ENCODE data around the gene GSS.

The GSS gene

DNA sequence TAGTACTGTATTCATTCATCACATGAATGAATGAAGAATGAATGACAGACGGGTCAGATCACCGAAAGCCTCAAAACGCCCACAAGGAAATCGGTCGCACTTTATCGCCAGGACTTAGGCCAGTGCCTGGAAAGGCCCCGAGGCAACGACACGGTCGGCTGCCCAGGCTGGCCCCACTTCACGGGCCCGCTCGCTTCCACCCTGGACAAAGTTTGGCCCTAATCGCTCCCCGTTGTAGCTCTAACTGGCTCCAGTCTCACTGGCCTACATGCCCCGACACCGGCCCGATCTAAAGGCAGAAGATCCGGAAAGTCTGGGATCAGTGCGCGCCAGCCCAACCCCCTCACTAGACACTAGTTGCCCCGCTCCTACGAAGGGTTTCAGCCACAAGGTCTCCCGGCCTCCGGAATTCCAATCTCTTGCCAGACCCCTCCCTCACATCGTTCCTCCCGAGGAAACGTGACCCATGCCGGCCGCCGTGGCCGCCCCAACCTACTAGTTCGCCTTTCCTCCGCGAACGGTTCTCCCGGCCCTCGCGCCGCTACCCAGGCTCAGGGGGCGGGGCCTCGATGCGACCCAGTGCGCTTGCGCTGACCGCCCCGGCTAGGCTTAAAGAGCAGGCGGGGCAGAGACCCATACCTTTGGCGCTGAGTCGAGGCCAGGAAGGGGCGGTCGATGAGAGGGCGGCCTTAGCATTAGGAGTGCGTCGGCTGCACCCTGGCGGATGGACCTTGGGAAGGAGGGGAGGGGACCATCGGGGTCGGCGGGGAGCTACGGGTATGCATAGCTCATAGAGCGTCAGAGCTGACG is at the start of gene GSS, which contains the start of gene MYH7B:
GSS (minus strand) TSS at position 576 of the 810 bp plus-strand sequence. CDS start 3,954 bp downstream, outside the sequence.
MYH7B (plus strand) TSS at position 638 of the 810 bp plus-strand sequence. CDS start 22,138 bp downstream, outside the sequence.
- peak; percentile 94 for DNase-seq

DNA sequence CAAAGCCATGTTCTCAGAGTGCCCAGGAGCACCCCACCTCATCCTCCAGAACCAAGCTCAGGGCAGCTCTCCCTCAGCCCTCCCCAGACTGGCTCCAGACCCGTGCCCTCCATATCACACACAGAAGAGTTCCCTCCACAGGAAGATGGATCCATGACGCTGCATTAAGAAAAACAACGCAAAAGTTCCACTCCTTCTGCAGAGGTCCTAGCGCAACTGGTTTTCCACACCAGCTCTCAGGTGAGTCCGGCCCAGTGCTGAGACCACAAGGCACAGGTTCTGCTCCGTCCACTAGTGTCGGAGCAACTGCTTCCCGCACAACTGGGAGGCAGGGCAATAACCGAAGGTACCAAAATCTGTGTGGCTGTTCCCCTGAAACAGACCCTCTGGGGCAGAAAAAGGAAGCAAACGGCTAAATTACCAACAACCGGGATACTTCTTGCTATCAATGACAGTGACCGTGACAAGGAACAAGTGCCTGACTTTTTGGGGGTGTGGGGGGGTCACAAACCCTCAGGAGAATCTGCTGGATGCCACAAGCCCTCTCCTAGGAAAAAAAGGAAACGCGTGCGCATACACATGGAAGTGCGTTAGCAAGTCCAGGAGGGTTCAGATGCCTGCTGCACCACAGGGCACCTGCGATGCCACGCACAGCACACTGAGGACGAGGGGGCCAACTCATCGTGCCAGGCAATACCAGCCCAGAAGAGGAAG is 49.3 kb upstream of the GSS start:
- DNase-seq = no peak

DNA sequence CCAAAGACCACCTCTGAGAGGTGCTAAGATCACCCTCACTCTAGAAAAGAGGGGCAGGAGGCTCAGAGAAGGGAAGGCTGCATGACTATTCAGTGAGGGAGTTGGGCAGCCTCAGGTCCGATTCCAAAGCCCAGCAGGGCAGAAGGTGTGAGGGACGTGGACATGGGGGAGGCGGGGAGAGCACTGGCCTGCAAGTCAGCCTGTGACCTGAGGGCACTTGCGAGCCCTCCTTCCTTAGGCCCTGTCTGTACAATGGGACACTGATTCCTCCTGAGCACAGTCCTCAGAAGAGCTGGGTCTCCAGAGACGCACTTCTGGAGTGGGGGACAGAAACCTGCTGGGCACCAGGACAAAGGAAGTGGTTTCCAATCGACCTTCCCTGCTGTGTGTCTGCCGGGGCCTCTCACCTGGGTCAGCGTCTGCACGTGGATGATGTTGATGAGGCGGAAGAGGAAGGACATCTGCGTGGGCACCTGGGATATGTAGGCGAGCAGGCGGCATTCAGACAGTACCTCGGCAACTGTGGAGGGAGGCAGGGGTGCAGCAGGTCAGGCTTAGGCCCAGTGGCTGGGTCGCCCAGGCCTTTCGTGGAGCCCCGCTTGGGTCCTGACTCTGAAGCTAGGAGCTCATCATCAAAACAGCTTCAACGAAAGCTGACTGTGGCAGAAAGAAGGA is 48.6 kb upstream of the GSS start:
- no peak for DNase-seq

DNA sequence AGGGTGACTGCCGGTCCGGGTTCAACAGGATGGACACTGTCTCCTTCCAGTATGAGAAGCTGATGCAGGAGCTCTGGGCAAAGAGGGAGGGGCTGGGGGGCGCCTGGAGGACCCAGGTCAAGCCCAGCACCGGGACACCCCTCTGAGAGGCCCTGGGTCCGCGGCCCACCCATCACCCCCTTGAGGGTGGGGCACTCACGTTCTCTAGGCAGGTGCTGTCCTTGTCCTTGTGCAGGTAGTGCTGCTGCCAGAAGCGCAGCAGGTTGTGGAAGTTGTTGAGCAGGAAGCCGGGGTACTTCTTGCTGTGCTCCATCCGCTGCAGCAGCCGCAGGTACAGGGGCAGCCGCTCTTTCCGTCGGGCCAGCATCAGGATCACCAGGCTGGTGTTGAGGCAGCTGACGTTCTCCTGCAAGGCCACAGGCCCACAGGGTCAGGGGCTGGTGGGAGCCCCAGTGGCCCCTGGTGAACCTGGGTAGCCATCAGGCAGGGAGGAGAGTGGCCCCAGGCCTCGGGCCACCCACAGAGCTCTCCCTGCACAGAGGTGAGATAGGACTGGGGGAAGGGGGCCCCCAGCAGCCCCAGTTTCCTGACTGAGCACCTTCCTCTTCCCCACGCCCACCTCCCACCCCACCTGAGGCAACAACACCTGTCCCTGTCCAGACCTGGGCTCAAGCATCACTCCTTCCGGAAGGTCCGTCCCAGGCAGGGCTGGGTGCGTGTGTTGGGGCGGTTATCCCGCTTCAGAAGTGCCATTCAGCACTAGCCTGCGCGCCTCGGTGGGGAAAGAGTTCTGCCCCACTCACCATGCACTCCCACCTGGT is 47.8 kb upstream of the GSS start:
- no peak for DNase-seq

DNA sequence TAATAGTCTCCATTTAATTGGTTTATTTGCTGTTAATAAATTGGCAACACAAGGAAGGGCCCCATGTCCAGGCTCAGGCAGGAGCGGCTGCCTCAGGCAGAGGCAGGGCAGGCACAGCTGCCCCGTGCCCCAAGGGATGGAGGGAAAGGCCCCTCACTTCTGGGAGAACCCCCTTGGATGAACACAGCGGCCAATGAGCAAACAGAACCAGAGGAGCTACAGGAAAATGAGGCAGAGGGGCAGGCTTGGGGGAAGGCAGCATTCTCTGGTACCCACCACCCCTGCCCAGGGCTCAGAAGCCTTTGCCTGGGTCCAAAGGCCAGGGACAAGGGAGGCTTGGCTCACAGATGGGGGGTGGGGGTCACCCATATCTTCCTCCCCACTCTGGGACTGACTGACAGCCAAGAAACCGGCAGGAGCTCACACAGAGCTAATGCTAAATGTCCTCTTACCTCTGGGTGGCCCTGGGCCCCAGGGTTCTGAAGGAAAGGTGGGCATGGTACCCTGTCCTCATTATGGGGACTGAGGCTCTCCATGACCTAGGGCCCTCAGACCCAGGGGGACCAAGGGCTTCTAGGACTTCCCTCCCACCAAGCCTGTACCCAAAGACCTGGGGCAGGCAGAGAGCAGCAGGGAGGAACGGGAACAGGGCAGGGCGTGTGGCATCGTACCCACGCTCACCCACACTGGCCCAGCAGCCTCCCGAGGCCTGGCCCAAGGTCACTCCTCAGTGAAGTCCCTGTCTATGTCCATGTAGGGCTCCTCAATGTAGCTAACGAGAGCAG is 47.0 kb upstream of the GSS start:
- no peak for DNase-seq

DNA sequence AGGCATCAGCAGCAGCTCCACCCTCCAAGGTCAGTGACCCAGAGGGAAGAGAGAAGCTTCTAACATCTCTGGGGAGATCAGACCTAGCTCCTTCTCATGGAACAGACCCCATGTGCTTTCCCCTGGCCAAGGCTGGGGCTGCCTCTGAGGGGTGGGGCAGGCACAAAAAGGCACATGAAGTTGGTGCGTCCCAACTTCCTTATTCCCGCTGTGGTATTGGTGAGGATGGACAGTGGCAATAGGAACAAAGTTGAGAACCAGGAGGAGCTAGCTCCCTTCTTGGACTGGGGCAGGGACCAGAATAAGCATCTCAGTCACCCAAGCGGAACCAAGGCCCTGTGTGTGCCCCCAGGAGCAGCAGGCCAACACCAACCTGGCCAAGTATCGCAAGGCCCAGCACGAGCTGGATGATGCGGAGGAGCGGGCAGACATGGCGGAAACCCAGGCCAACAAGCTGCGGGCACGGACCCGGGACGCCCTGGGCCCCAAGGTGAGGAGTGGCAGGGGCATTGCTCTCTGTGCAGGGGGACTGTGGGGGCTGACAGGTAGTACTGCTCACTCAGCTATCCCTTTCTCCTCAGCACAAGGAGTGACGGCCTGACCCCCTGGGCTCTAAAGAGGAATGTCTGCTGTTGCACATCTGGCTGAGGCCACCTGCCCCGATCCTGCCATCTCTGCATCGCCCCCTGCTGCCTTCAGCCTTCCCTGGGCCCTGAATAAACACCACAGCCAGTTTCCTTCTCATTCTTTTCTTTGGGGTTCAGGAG is 46.2 kb upstream of the GSS start:
- DNase-seq = no peak

DNA sequence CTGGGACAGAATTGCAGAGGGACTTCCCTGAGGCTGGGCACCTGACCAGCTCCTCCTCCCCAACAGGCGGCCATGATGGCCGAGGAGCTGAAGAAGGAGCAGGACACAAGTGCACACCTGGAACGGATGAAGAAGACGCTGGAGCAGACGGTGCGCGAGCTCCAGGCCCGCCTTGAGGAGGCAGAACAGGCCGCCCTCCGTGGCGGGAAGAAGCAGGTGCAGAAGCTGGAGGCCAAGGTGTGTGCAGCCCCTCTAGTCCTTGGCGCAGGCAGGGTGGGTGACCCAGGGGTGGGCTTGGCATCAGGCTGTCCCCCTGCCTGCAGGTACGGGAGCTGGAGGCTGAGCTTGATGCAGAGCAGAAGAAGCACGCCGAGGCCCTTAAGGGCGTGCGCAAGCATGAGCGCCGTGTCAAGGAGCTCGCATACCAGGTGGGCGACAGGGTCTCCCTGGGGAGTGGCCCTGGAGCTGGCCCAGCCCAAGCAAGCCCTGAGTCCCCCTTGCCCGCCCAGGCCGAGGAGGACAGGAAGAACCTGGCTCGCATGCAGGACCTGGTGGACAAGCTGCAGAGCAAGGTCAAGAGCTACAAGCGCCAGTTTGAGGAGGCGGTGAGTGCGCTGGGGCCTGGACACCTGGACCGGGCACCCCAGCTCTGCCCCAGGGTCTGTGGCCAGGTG is 45.5 kb upstream of the GSS start:
- no peak for DNase-seq

DNA sequence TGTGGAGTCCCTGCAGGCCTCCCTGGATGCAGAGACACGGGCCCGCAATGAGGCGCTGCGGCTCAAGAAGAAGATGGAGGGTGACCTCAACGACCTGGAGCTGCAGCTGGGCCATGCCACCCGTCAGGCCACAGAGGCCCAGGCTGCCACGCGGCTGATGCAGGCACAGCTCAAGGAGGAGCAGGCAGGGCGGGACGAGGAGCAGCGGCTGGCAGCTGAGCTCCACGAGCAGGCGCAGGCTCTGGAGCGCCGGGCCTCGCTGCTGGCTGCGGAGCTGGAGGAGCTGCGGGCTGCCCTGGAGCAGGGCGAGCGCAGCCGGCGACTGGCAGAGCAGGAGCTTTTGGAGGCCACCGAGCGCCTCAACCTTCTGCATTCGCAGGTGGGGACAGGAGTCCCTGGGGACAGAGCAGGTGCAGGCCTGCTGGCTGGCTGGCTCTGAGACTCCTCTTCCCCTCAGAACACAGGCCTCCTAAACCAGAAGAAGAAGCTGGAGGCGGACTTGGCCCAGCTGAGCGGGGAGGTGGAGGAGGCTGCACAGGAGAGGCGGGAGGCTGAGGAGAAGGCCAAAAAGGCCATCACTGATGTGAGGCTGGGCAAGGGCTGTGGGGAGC is 44.8 kb upstream of the GSS start:
- no peak for DNase-seq

DNA sequence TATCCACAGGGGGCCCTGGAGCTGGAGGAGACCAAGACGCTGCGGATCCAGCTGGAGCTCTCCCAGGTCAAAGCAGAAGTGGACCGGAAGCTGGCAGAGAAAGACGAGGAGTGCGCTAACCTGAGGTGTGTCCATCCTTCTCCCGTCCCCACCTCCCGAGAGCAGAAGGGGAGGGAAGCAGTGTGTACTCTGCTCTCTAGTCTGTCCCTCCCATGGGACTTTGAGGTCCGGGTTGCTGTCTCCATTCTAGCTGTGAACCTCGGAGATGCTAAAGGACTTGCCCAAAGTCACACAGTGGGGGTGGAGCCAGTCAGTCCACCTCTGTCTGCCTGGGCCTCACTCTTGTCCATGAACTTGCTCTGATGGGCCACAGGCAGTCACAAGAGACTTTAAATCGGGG is 44.2 kb upstream of the GSS start:
- DNase-seq = no peak

DNA sequence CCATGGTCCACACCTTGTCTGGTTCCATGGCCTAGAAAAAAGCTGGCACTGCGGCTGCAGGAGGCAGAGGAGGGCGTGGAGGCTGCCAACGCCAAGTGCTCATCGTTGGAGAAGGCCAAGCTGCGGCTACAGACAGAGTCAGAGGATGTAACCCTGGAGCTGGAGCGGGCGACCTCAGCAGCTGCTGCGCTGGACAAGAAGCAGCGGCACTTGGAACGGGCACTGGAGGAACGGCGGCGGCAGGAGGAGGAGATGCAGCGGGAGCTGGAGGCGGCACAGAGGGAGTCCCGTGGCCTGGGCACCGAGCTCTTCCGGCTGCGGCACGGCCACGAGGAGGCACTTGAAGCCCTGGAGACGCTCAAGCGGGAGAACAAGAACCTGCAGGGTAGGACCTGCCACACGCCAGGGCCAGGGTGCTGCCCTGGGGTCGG is 43.4 kb upstream of the GSS start:
- no peak for DNase-seq

DNA sequence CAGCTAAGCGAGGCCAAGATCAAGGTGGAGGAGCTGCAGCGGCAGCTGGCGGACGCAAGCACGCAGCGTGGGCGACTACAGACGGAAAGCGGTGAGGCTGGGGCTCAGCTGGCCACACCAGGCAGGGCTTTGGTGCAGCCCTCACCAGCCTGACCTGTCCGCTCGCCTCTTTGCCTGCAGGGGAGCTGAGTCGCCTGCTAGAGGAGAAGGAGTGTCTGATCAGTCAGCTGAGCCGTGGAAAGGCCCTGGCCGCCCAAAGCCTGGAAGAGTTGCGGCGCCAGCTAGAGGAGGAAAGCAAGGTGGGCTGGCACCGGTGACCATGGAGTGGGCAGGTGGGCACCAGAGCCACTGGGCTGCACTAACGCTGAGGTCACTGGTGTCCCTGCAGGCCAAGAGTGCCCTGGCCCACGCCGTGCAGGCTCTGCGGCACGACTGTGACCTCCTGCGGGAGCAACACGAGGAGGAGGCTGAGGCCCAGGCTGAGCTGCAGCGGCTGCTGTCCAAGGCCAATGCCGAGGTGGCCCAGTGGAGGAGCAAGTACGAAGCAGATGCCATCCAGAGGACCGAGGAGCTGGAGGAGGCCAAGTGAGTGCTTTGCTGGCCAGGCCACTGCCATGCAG is 42.8 kb upstream of the GSS start:
- DNase-seq = no peak

DNA sequence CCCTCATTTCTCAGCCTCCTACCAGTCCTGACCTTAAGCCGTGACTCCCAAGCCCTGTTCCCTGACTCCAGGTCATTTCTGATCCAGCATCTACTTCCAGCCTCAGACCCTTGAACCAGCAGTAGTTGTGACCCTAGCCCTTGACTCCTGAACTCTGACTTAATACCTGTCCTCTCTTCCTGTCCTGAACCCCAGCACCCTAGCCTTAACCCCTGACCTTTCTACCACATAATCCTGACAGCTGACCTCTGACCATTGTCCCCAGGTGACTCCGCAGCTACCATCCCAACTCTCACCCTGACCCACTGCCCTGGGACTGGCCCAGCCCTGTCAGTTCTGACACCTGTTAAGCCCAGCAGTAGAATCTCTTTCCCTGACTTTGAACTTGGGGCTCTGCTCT is 42.2 kb upstream of the GSS start:
- no peak for DNase-seq

DNA sequence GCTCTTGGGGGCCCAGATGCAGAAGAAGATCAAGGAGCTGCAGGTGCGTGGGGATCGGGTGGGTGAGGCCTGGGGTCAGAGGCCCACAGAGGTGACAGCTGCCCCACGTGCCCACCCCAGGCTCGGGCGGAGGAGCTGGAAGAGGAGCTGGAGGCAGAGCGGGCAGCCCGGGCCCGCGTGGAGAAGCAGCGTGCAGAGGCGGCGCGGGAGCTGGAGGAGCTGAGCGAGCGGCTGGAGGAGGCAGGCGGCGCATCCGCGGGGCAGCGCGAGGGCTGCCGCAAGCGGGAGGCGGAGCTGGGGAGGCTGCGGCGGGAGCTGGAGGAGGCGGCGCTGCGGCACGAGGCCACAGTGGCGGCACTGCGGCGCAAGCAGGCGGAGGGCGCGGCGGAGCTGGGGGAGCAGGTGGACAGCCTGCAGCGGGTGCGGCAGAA is 41.5 kb upstream of the GSS start:
- DNase-seq = no peak

DNA sequence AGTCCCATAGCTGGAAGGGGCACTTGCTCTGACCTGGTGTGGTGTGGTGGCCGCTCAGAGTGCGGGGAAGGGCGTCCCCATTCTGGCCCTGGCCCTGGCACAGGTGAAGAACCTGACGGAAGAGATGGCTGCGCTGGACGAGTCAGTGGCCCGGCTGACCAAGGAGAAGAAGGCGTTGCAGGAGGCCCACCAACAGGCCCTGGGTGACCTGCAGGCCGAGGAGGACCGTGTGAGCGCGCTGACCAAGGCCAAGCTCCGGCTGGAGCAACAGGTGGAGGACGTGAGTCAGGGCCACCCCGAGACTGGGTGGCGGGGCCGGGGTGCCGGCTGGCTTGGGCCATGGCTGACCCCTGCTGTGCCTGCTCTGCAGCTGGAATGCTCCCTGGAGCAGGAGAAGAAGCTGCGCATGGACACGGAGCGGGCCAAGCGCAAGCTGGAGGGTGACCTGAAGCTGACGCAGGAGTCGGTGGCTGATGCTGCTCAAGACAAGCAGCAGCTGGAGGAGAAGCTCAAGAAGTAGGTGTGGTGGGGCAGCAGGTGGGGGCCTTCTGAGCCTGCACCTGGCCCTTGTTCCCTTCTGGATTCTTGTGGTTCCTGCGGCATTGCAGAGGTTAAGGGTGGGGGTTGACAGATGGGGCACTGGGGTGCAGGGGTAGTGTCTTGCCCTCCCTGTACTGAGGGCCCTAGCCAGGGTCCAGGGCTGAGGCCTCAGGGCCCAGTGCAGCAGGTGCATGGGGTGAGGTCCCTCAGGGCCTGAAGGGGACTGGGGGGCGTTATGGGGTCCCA is 40.8 kb upstream of the GSS start:
- no peak for DNase-seq

DNA sequence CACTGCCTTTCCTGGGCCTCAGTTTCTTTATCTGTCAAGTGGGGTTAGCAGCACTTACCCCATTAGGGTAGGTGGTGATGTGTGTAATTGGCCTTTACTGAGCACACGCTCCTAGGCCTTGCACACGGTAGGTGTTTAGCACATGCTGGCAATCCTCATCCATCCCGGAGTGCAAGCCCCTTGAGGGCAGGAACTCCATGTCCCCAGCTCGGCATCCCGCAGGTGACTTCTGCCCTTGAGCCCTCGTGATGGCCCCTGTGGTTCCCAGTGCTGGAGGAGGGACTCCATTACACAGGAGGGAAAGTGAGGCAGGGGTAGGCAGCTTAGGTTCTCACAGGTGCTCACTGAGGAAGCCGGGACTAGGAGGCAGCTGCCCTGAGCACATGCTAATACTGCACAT is 40.1 kb upstream of the GSS start:
- no peak for DNase-seq

DNA sequence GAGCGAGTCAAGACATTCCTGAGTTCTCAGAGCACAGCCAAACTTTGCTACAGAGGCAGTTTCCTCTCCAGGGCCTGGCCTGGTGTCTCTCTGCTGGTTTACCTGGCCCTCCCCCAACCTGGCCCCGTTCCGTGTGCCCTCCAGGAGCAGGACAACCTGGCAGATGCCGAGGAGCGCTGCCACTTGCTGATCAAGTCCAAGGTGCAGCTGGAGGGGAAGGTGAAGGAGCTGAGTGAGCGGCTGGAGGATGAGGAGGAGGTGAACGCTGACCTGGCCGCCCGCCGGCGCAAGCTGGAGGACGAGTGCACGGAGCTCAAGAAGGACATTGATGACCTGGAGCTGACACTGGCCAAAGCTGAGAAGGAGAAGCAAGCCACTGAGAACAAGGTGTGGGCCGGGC is 39.6 kb upstream of the GSS start:
- DNase-seq = no peak

DNA sequence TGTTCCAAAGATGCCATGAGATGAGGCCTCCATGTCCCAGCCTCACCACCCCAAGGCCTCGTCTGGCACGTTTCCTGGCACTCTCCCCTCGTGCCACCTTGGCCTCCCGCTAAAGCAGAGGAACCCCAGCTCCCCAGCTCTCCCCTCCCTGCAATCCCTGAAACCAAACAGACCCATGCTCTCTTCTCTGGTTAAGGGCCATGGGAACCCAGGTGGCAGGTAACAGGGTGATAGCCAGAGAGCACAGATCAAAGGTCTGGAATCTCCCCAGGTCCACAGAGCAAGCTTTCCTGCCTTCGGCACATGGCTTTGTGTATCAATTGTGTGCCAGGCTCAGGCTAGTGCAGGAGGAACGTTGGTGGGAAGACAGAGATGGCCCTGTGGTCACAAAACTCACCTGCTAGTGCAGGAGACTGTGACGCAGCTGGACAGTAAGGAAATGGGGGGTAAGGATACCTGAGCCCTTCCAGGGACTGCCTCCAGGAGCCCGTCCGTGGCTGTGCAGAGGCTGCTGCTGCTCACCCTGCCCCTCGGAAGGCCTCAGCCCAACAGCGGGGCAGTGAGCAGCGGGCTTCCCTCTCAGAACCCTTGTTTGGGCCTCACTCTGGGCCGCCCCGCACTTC is 39.0 kb upstream of the GSS start:
- no peak for DNase-seq

DNA sequence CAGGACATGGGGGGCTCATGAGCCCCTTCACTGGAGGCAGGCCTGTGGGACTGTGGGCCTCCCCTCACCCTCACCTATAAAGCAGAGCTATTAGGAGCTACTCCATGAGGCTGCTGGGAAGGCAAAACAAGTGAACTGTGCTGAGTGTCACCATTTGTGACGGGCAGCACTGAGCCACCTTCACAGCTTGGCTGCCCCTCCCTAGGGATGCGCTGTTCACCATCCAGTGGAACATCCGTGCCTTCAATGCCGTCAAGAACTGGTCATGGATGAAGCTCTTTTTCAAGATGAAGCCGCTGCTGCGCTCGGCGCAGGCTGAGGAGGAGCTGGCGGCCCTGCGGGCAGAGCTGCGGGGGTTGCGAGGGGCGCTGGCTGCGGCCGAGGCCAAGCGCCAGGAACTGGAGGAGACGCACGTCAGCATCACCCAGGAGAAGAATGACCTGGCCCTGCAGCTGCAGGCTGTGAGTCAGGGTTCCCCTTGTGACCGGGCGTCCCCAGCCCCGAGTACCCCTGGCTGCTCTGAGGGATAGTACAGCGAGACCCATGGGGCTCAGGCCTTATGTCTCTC is 38.4 kb upstream of the GSS start:
- DNase-seq = no peak

Measured in NCI-H1694 treated with DMSO at 0.1 percent for 48 hours (cell line).